HepG2 (cell line): ENCODE data around the gene ZNF394. TPM values are rescaled to one million over a fixed set of nuclear protein-coding genes. Genes with fewer than 3 reads are reported as not detected.
A peak's percentile ranks its signal among the peaks of the same experiment; 100 is the strongest.

Source experiments
- CBX2 ChIP-seq, 2 experiments: fragments of 200-600 bp in 1 of 2; sonication (generic); formaldehyde crosslinking in 1 of 2; IDR thresholded peaks; 2 replicates each; pipeline versions ENCODE4 v1.7.0 to v1.8.1; 2018 to 2022; ENCODE audit warnings: low read depth in 2 of 2, low read length in 1 of 2, mild to moderate bottlenecking in 1 of 2, missing genetic modification reagents in 1 of 2
- DRAP1 ChIP-seq: IDR thresholded peaks from 2 replicates; pipeline ENCODE4 v1.6.1; 2016; ENCODE audit warnings: missing genetic modification reagents, missing compliant biosample characterization
- FOSL1 ChIP-seq: sonication (generic); formaldehyde crosslinking; IDR thresholded peaks from 2 replicates; pipeline ENCODE4 v1.9.0; 2021; ENCODE audit warnings: missing genetic modification reagents, borderline replicate concordance
- HNRNPUL1 ChIP-seq: fragments of 200-400 bp; formaldehyde crosslinking; IDR thresholded peaks from 2 replicates; pipeline ENCODE4 v1.6.1; 2017; ENCODE audit warnings: low read depth, mild to moderate bottlenecking, low read length, moderate library complexity
- PAX8 ChIP-seq: sonication (generic); formaldehyde crosslinking; IDR thresholded peaks from 2 replicates; pipeline ENCODE4 v1.8.0; 2022; ENCODE audit warnings: mild to moderate bottlenecking, missing genetic modification reagents, borderline replicate concordance
- POLR2AphosphoS2 ChIP-seq: IDR thresholded peaks from 2 replicates; pipeline ENCODE4 v1.6.1; 2011; ENCODE audit warnings: low read depth, low read length, improper control_type of control experiment
- SIX1 ChIP-seq: sonication (generic); formaldehyde crosslinking; IDR thresholded peaks from 2 replicates; pipeline ENCODE4 v1.4.0; 2020; ENCODE audit warnings: missing genetic modification reagents, borderline replicate concordance
- ZNF556 ChIP-seq: sonication (generic); formaldehyde crosslinking; IDR thresholded peaks from 2 replicates; pipeline ENCODE4 v1.4.0; 2020; ENCODE audit warnings: mild to moderate bottlenecking, missing genetic modification reagents, borderline replicate concordance
- polyA plus RNA-seq, 8 experiments: library from polyadenylated mRNA; depleted of rRNA in 3 of 8; stranded (reverse) in 7 of 8; unstranded in 1 of 8; fragments of >200 nt; fragmentation: Illumina TruSeq in 4 of 8; extraction: Trizol in 4 of 8; gene quantifications; 2 replicates each; pipeline versions ENCODE4 v1.2.1 to v1.2.3, GENCODE V29; 2011 to 2016; ENCODE audit warnings: low read depth in 4 of 8, missing spikeins in 1 of 8, mixed read lengths in 1 of 8; ENCODE audit not compliant: insufficient read depth in 1 of 8
- total RNA-seq, 5 experiments: library from RNA; depleted of rRNA; stranded (reverse); fragments of >200 nt; fragmentation: Illumina TruSeq; extraction: Trizol; gene quantifications; 2 replicates each; pipeline ENCODE4 v1.2.3, GENCODE V29; 2016; ENCODE audit warnings: low read depth in 1 of 5
- TF ChIP-seq, protein P1 (sequence below): sonication (generic); formaldehyde crosslinking; IDR thresholded peaks from 2 replicates; pipeline ENCODE4 v1.4.0; 2020; ENCODE audit warnings: missing genetic modification reagents
- TF ChIP-seq, protein P2 (sequence below): sonication (generic); formaldehyde crosslinking; IDR thresholded peaks from 2 replicates; pipeline ENCODE4 v1.9.0; 2021; ENCODE audit warnings: mild to moderate bottlenecking, missing genetic modification reagents
- TF ChIP-seq, protein P3 (sequence below): IDR thresholded peaks from 2 replicates; pipeline ENCODE4 v1.6.1; 2016; ENCODE audit warnings: low read depth, missing genetic modification reagents, missing compliant biosample characterization

Gene ZNF394
- total and polyA plus RNA-seq, 2 of the 13 experiments (the other 11 are each of a cell fraction or from before 2014, with no cell fraction given), result 7.8 to 19.6 TPM

- TF ChIP-seq ZNF556 (CRISPR knock-in tag) (peak; percentile 82; the same call in 1 of the 2 replicates), FOSL1 (no peak), SIX1 (no peak), HNRNPUL1 (no peak), POLR2AphosphoS2 (no peak), PAX8 (CRISPR knock-in tag) (peak; percentile 83; the same call in 1 of the 2 replicates), DRAP1 (CRISPR knock-in tag) (peak; percentile 72), CBX2 (IDR thresholded peaks at IDR 0.05; ENCODE audit: low read depth, low read length) (no peak), CBX2 (CRISPR knock-in tag; IDR thresholded peaks at IDR 0.05; ENCODE audit: low read depth) (no peak)
- TF ChIP-seq, protein P1, sequence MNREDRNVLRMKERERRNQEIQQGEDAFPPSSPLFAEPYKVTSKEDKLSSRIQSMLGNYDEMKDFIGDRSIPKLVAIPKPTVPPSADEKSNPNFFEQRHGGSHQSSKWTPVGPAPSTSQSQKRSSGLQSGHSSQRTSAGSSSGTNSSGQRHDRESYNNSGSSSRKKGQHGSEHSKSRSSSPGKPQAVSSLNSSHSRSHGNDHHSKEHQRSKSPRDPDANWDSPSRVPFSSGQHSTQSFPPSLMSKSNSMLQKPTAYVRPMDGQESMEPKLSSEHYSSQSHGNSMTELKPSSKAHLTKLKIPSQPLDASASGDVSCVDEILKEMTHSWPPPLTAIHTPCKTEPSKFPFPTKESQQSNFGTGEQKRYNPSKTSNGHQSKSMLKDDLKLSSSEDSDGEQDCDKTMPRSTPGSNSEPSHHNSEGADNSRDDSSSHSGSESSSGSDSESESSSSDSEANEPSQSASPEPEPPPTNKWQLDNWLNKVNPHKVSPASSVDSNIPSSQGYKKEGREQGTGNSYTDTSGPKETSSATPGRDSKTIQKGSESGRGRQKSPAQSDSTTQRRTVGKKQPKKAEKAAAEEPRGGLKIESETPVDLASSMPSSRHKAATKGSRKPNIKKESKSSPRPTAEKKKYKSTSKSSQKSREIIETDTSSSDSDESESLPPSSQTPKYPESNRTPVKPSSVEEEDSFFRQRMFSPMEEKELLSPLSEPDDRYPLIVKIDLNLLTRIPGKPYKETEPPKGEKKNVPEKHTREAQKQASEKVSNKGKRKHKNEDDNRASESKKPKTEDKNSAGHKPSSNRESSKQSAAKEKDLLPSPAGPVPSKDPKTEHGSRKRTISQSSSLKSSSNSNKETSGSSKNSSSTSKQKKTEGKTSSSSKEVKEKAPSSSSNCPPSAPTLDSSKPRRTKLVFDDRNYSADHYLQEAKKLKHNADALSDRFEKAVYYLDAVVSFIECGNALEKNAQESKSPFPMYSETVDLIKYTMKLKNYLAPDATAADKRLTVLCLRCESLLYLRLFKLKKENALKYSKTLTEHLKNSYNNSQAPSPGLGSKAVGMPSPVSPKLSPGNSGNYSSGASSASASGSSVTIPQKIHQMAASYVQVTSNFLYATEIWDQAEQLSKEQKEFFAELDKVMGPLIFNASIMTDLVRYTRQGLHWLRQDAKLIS (CRISPR knock-in tag), result no peak
- TF ChIP-seq, protein P2, sequence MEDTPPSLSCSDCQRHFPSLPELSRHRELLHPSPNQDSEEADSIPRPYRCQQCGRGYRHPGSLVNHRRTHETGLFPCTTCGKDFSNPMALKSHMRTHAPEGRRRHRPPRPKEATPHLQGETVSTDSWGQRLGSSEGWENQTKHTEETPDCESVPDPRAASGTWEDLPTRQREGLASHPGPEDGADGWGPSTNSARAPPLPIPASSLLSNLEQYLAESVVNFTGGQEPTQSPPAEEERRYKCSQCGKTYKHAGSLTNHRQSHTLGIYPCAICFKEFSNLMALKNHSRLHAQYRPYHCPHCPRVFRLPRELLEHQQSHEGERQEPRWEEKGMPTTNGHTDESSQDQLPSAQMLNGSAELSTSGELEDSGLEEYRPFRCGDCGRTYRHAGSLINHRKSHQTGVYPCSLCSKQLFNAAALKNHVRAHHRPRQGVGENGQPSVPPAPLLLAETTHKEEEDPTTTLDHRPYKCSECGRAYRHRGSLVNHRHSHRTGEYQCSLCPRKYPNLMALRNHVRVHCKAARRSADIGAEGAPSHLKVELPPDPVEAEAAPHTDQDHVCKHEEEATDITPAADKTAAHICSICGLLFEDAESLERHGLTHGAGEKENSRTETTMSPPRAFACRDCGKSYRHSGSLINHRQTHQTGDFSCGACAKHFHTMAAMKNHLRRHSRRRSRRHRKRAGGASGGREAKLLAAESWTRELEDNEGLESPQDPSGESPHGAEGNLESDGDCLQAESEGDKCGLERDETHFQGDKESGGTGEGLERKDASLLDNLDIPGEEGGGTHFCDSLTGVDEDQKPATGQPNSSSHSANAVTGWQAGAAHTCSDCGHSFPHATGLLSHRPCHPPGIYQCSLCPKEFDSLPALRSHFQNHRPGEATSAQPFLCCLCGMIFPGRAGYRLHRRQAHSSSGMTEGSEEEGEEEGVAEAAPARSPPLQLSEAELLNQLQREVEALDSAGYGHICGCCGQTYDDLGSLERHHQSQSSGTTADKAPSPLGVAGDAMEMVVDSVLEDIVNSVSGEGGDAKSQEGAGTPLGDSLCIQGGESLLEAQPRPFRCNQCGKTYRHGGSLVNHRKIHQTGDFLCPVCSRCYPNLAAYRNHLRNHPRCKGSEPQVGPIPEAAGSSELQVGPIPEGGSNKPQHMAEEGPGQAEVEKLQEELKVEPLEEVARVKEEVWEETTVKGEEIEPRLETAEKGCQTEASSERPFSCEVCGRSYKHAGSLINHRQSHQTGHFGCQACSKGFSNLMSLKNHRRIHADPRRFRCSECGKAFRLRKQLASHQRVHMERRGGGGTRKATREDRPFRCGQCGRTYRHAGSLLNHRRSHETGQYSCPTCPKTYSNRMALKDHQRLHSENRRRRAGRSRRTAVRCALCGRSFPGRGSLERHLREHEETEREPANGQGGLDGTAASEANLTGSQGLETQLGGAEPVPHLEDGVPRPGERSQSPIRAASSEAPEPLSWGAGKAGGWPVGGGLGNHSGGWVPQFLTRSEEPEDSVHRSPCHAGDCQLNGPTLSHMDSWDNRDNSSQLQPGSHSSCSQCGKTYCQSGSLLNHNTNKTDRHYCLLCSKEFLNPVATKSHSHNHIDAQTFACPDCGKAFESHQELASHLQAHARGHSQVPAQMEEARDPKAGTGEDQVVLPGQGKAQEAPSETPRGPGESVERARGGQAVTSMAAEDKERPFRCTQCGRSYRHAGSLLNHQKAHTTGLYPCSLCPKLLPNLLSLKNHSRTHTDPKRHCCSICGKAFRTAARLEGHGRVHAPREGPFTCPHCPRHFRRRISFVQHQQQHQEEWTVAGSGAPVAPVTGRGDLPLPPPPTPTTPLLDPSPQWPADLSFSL (CRISPR knock-in tag), result no peak
- TF ChIP-seq, protein P3, sequence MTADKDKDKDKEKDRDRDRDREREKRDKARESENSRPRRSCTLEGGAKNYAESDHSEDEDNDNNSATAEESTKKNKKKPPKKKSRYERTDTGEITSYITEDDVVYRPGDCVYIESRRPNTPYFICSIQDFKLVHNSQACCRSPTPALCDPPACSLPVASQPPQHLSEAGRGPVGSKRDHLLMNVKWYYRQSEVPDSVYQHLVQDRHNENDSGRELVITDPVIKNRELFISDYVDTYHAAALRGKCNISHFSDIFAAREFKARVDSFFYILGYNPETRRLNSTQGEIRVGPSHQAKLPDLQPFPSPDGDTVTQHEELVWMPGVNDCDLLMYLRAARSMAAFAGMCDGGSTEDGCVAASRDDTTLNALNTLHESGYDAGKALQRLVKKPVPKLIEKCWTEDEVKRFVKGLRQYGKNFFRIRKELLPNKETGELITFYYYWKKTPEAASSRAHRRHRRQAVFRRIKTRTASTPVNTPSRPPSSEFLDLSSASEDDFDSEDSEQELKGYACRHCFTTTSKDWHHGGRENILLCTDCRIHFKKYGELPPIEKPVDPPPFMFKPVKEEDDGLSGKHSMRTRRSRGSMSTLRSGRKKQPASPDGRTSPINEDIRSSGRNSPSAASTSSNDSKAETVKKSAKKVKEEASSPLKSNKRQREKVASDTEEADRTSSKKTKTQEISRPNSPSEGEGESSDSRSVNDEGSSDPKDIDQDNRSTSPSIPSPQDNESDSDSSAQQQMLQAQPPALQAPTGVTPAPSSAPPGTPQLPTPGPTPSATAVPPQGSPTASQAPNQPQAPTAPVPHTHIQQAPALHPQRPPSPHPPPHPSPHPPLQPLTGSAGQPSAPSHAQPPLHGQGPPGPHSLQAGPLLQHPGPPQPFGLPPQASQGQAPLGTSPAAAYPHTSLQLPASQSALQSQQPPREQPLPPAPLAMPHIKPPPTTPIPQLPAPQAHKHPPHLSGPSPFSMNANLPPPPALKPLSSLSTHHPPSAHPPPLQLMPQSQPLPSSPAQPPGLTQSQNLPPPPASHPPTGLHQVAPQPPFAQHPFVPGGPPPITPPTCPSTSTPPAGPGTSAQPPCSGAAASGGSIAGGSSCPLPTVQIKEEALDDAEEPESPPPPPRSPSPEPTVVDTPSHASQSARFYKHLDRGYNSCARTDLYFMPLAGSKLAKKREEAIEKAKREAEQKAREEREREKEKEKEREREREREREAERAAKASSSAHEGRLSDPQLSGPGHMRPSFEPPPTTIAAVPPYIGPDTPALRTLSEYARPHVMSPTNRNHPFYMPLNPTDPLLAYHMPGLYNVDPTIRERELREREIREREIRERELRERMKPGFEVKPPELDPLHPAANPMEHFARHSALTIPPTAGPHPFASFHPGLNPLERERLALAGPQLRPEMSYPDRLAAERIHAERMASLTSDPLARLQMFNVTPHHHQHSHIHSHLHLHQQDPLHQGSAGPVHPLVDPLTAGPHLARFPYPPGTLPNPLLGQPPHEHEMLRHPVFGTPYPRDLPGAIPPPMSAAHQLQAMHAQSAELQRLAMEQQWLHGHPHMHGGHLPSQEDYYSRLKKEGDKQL (CRISPR knock-in tag), result no peak
Observed at GRCh38 chr7:99472561-99473314, 27.3 kb downstream of the ZNF394 start, which contains the start of gene ZNF789 (continued).
